ENCODE data around the gene FYB1. TPM values are rescaled to one million over a fixed set of nuclear protein-coding genes. Genes with fewer than 3 reads are reported as not detected.
A peak's percentile ranks its signal among the peaks of the same experiment; 100 is the strongest.
"Not testable (repeated sequence)": the region's sequence is repeated elsewhere in the genome, so short reads cannot be mapped to it uniquely, and the experiment has no call there.

FYB1 gene
- total and polyA plus RNA-seq, 5 donors, result 0.66 to 9.5 (median 6.5) TPM

GRCh38 chr5:39226558-39226957 is 7.2 kb upstream of the FYB1 start:
- Histone ChIP-seq H3K27ac (ENCODE audit: low read length) (no peak overlapping the region), H3K4me3 (ENCODE audit: low read length) (no peak overlapping the region), H3K27me3 (ENCODE audit: control insufficient read depth, insufficient read depth) (no peaks in the 10 kb centered on the region), H3K9me3 (ENCODE audit: control insufficient read depth, low read length) (peaks cover 7% of the 10 kb centered on the region), H3K4me1 (ENCODE audit: control insufficient read depth, insufficient read depth, low read length) (peaks cover 2% of the 10 kb centered on the region)
- WGBS, result 90% methylated on average over 1 of the region's 1 CpG
- ATAC-seq (no peak), DNase-seq (no peak)
- intact Hi-C loops (cut with DNase I), result no loop called here

- ATAC-seq (no peak), DNase-seq (no peak)
- H3K27me3 ChIP-seq (ENCODE audit: control insufficient read depth, insufficient read depth), result no peaks in the 10 kb centered on the region
- peaks cover 2% of the 10 kb centered on the region for H3K4me1 ChIP-seq (ENCODE audit: control insufficient read depth, insufficient read depth, low read length)
- peaks cover 7% of the 10 kb centered on the region for H3K9me3 ChIP-seq (ENCODE audit: control insufficient read depth, low read length)
- WGBS, result 81% methylated on average over 3 of the region's 3 CpGs
- no peak overlapping the region for H3K27ac ChIP-seq (ENCODE audit: low read length)
- intact Hi-C loops (cut with DNase I), result no loop called here
- no peak overlapping the region for H3K4me3 ChIP-seq (ENCODE audit: low read length)
These were observed 6.7 kb upstream of the FYB1 start for GRCh38 chr5:39226100-39226451.

- H3K27me3 ChIP-seq (ENCODE audit: control insufficient read depth, insufficient read depth), result no peaks in the 10 kb centered on the region
- peaks cover 2% of the 10 kb centered on the region for H3K4me1 ChIP-seq (ENCODE audit: control insufficient read depth, insufficient read depth, low read length)
- WGBS, result 79% methylated on average over 2 of the region's 2 CpGs
- ATAC-seq, result no peak
- H3K9me3 ChIP-seq (ENCODE audit: control insufficient read depth, low read length), result peaks cover 7% of the 10 kb centered on the region
- no peak overlapping the region for H3K27ac ChIP-seq (ENCODE audit: low read length)
- no peak overlapping the region for H3K4me3 ChIP-seq (ENCODE audit: low read length)
- no peak for DNase-seq
- intact Hi-C loops (cut with DNase I), result no loop called here
These were observed 6.2 kb upstream of the FYB1 start for GRCh38 chr5:39225405-39226099.

GRCh38 chr5:39224196-39224761 is 4.9 kb upstream of the FYB1 start:
- WGBS, result 40% methylated on average over 5 of the region's 5 CpGs
- intact Hi-C loops (cut with DNase I), result no loop called here

GRCh38 chr5:39223565-39224156 is 4.3 kb upstream of the FYB1 start:
- Histone ChIP-seq H3K4me3 (ENCODE audit: low read length) (no peak overlapping the region), H3K27ac (ENCODE audit: low read length) (no peak overlapping the region), H3K9me3 (ENCODE audit: control insufficient read depth, low read length) (peaks cover 9% of the 10 kb centered on the region), H3K27me3 (ENCODE audit: control insufficient read depth, insufficient read depth) (no peaks in the 10 kb centered on the region), H3K4me1 (ENCODE audit: control insufficient read depth, insufficient read depth, low read length) (peaks cover 2% of the 10 kb centered on the region)
- ATAC-seq (no peak), DNase-seq (no peak)
- 72% methylated on average over 3 of the region's 3 CpGs for WGBS
- intact Hi-C loops (cut with DNase I), result no loop called here

More at GRCh38 chr5:39224196-39224761, 4.9 kb upstream of the FYB1 start:
- Histone ChIP-seq H3K9me3 (ENCODE audit: control insufficient read depth, low read length) (peaks cover 8% of the 10 kb centered on the region), H3K27me3 (ENCODE audit: control insufficient read depth, insufficient read depth) (no peaks in the 10 kb centered on the region), H3K4me1 (ENCODE audit: control insufficient read depth, insufficient read depth, low read length) (peaks cover 2% of the 10 kb centered on the region), H3K27ac (ENCODE audit: low read length) (no peak overlapping the region), H3K4me3 (ENCODE audit: low read length) (no peak overlapping the region)
- ATAC-seq (peak; percentile 57), DNase-seq (peak in 2 of 3 donors; percentile 47 to 54)

- intact Hi-C loops (cut with DNase I); ATAC-seq; H3K4me3 ChIP-seq (ENCODE audit: low read length); H3K27me3 ChIP-seq (ENCODE audit: control insufficient read depth, insufficient read depth); H3K9me3 ChIP-seq (ENCODE audit: control insufficient read depth, low read length); DNase-seq; H3K4me1 ChIP-seq (ENCODE audit: control insufficient read depth, insufficient read depth, low read length); H3K27ac ChIP-seq (ENCODE audit: low read length): not testable (repeated sequence)
- WGBS, result 97% methylated on average over 5 of the region's 5 CpGs
These were observed 2.3 kb upstream of the FYB1 start for GRCh38 chr5:39221671-39222070.

- H3K27me3 ChIP-seq (ENCODE audit: control insufficient read depth, insufficient read depth), result no peaks in the 10 kb centered on the region
- peaks cover 2% of the 10 kb centered on the region for H3K4me1 ChIP-seq (ENCODE audit: control insufficient read depth, insufficient read depth, low read length)
- WGBS, result 94% methylated on average over 4 of the region's 4 CpGs
- intact Hi-C loops (cut with DNase I), result no loop called here
- H3K9me3 ChIP-seq (ENCODE audit: control insufficient read depth, low read length), result peaks cover 5% of the 10 kb centered on the region
- H3K27ac ChIP-seq (ENCODE audit: low read length), result no peak overlapping the region
- no peak overlapping the region for H3K4me3 ChIP-seq (ENCODE audit: low read length)
- DNase-seq, result no peak
- ATAC-seq, result no peak
These were observed 1.1 kb upstream of the FYB1 start for GRCh38 chr5:39220280-39221030.

- 50% methylated on average over 8 of the region's 8 CpGs for WGBS
- no peak for DNase-seq
- Histone ChIP-seq H3K27me3 (ENCODE audit: control insufficient read depth, insufficient read depth) (no peaks in the 10 kb centered on the region), H3K9me3 (ENCODE audit: control insufficient read depth, low read length) (peaks cover 2% of the 10 kb centered on the region), H3K4me1 (ENCODE audit: control insufficient read depth, insufficient read depth, low read length) (no peaks in the 10 kb centered on the region), H3K27ac (ENCODE audit: low read length) (peak overlapping the region; percentile 29), H3K4me3 (ENCODE audit: low read length) (peak overlapping the region; percentile 11)
- ATAC-seq, result peak; percentile 48 to 71
- intact Hi-C loops (cut with DNase I), result loop anchor here in 3 of 4 donors (5.0 to 10.0 kb wide), 5 partner anchors 66 to 356 kb away; no protein-coding TSS in a partner anchor
These were observed 621 bp downstream of the FYB1 start for GRCh38 chr5:39218482-39219402.

- intact Hi-C loops (cut with DNase I), result loop anchor here in 3 of 4 donors (5.0 to 10.0 kb wide), 5 partner anchors 67 to 357 kb away; no protein-coding TSS in a partner anchor
- peak; percentile 80 to 85 for ATAC-seq
- Histone ChIP-seq H3K4me3 (ENCODE audit: low read length) (no peak overlapping the region), H3K4me1 (ENCODE audit: control insufficient read depth, insufficient read depth, low read length) (no peaks in the 10 kb centered on the region), H3K9me3 (ENCODE audit: control insufficient read depth, low read length) (peaks cover 2% of the 10 kb centered on the region), H3K27me3 (ENCODE audit: control insufficient read depth, insufficient read depth) (no peaks in the 10 kb centered on the region), H3K27ac (ENCODE audit: low read length) (no peak overlapping the region)
- 61% methylated on average over 16 of the region's 16 CpGs for WGBS
- peak; percentile 71 to 88 (median 72) for DNase-seq
These were observed 1.7 kb downstream of the FYB1 start for GRCh38 chr5:39217365-39218281.
